ENCODE results near the gene CTNNA2. TPM values are rescaled to one million over a fixed set of nuclear protein-coding genes. Genes with fewer than 3 reads are reported as not detected.

Gene CTNNA2
- total RNA-seq, 3 donors from 2014 or later: 0.29 to 4.2 (median 1.1) TPM

GRCh38 chr2:79972661-79973060 is 459.8 kb downstream of the CTNNA2 start:
- H3K4me3 ChIP-seq: no peak overlapping the region
- no peaks in the 10 kb centered on the region for H3K4me1 ChIP-seq (ENCODE audit: low read depth)
- no peak for DNase-seq
- H3K36me3 ChIP-seq (ENCODE audit: low read depth): no peaks in the 10 kb centered on the region
- H3K9me3 ChIP-seq: no peaks in the 10 kb centered on the region
- ATAC-seq: no peak
- no peak for TF ChIP-seq CTCF (IDR thresholded peaks at IDR 0.05)
- intact Hi-C loops (cut with DNase I, micrococcal nuclease): no loop called here

DNA sequence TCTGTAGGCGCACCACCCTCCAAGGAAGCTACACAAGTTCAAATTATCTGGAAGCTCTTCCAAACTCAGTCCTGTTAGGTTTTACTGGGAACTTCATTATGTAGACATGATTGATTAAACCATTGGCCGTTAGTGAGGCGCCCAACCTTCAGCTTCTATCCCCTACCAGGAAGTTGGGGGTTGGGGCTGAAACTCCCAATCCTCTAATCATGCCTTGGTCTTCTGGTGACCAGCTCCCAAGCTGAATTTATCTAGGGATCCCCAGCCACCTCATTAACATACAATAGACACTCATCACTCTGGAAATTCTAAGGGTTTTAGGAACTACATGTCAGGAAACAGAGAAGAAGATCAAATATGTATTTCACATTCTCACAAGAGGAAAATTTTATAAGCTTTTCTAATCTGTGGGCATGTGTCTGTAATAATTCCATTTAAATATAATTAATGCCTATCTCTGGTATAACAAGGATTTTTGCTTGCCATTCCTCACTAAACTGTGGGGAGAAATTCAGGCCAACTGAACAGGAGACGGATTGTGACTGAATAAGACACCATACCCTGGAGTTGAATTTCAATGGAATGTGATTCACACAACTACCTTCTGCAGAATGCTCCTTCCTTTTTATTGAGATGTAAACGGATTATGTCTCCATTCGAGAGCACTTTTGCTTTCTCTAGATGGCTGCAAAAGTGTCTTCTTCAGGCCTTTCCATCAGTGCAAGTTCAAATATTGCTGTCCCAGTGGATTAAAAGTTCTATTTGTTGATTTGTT is 463.1 kb downstream of the CTNNA2 start:
- H3K4me1 ChIP-seq (ENCODE audit: low read depth): no peaks in the 10 kb centered on the region
- intact Hi-C loops (cut with DNase I, micrococcal nuclease): no loop called here
- H3K9me3 ChIP-seq: no peaks in the 10 kb centered on the region
- no peak for ATAC-seq
- no peaks in the 10 kb centered on the region for H3K36me3 ChIP-seq (ENCODE audit: low read depth)
- no peak for TF ChIP-seq CTCF (IDR thresholded peaks at IDR 0.05)
- no peak overlapping the region for H3K4me3 ChIP-seq
- DNase-seq: no peak

DNA sequence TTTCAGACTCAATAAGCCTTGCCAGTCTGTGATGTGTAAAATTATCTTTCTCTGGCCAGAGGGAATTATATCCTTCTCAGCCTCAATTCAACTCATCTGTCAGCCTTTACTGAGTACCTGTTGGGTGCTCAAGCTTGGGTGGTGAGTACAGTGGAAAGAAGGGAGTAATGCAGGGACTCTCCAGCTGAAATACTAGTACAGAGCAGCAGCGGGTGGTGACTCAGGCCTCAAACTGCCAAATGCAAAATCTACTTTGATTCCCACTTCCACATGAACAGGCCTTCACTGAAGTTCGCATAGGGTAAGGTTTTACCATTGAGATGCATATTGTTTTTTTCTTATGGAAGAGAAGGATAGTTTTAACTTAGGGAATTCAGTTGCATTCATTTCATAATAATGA is 464.9 kb downstream of the CTNNA2 start:
- DNase-seq (no peak), ATAC-seq (no peak)
- intact Hi-C loops (cut with DNase I, micrococcal nuclease): no loop called here
- no peaks in the 10 kb centered on the region for H3K4me1 ChIP-seq (ENCODE audit: low read depth)
- H3K4me3 ChIP-seq: no peak overlapping the region
- no peaks in the 10 kb centered on the region for H3K9me3 ChIP-seq
- H3K36me3 ChIP-seq (ENCODE audit: low read depth): no peaks in the 10 kb centered on the region
- no peak for TF ChIP-seq CTCF (IDR thresholded peaks at IDR 0.05)

DNA sequence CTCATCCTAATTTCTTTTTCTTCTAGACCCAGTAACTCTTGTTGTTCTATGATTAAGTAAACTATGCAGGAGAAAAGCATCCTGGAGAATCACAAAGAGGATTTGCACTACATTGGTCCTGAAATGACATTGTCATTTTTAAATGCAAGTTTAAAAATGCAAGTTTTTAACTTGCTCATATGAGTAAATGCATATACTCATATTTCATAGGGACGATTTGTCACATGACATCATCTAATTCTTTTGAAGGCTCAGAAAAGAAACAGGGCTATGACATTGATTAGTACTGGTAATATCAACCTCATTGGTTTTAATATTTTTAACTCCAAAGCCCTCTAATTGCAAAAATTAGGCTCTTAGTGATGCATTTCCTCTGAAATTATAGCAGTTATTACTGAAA is 467.3 kb downstream of the CTNNA2 start:
- no peaks in the 10 kb centered on the region for H3K36me3 ChIP-seq (ENCODE audit: low read depth)
- TF ChIP-seq CTCF (IDR thresholded peaks at IDR 0.05): no peak
- H3K4me3 ChIP-seq: no peak overlapping the region
- H3K4me1 ChIP-seq (ENCODE audit: low read depth): no peaks in the 10 kb centered on the region
- H3K9me3 ChIP-seq: no peaks in the 10 kb centered on the region
- ATAC-seq (no peak), DNase-seq (no peak)
- intact Hi-C loops (cut with DNase I, micrococcal nuclease): no loop called here

DNA sequence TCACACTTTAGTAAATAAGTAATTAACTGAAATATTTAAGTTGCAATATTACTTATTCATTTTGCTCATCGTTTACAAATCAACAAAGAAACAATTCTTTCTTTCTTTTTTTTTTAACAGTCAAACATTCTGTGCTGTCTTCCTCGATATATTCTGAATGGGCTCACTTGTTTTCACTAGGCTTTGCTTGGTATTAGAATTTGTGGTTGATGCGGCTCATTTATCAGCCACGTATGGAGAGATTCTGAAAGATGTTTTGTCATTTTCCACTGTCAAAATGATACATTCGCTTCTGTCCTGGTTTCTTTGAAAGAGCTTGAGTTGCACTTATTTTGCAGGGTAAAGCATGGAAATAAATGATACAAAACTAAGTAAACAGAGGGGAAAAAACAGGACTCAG is 468.0 kb downstream of the CTNNA2 start:
- ATAC-seq (no peak), DNase-seq (no peak)
- intact Hi-C loops (cut with DNase I, micrococcal nuclease): no loop called here
- no peaks in the 10 kb centered on the region for H3K4me1 ChIP-seq (ENCODE audit: low read depth)
- H3K9me3 ChIP-seq: no peaks in the 10 kb centered on the region
- no peak overlapping the region for H3K4me3 ChIP-seq
- no peaks in the 10 kb centered on the region for H3K36me3 ChIP-seq (ENCODE audit: low read depth)
- no peak for TF ChIP-seq CTCF (IDR thresholded peaks at IDR 0.05)
